SK-N-SH (cell line): ENCODE measurements around the gene TBX18.

Experiments
- CHD2 ChIP-seq: fragments of 150-350 bp; IDR thresholded peaks from 2 replicates; pipeline ENCODE4 v1.6.1; 2018; ENCODE audit warnings: low read length; ENCODE audit not compliant: partially characterized antibody
- CTCF ChIP-seq: fragments of 200-600 bp; sonication (generic); IDR thresholded peaks from 2 replicates; pipeline ENCODE4 v1.6.1; 2017; ENCODE audit warnings: antibody characterized with exemption, mild to moderate bottlenecking, moderate library complexity
- EP300 ChIP-seq, 2 experiments: IDR thresholded peaks; 2 replicates each; pipeline versions ENCODE4 v1.4.0 to v1.6.1; 2012; ENCODE audit warnings: borderline replicate concordance in 1 of 2, low read depth in 1 of 2, low read length in 1 of 2
- EZH2phosphoT487 ChIP-seq: fragments of 200-600 bp; sonication (generic); IDR thresholded peaks from 2 replicates; pipeline ENCODE4 v1.6.1; 2017; ENCODE audit warnings: low read depth, mixed run types, mild to moderate bottlenecking, antibody characterized with exemption, moderate library complexity, borderline replicate concordance
- JUND ChIP-seq: IDR thresholded peaks from 2 replicates; pipeline ENCODE4 v1.4.0; 2012
- MXI1 ChIP-seq: IDR thresholded peaks from 2 replicates; pipeline ENCODE4 v1.6.1; 2012; ENCODE audit warnings: mild to moderate bottlenecking, low read depth, low read length, improper control_type of control experiment
- NFIC ChIP-seq: IDR thresholded peaks from 2 replicates; pipeline ENCODE4 v1.4.0; 2012; ENCODE audit warnings: borderline replicate concordance
- NRF1 ChIP-seq: IDR thresholded peaks from 2 replicates; pipeline ENCODE4 v1.6.1; 2012; ENCODE audit warnings: low read depth, mild to moderate bottlenecking, low read length
- POLR2AphosphoS5 ChIP-seq: IDR thresholded peaks from 2 replicates; pipeline ENCODE4 v1.6.1; 2012; ENCODE audit warnings: low read depth, low read length
- TAF1 ChIP-seq: IDR thresholded peaks from 2 replicates; pipeline ENCODE4 v1.6.1; 2012; ENCODE audit warnings: low read depth, mild to moderate bottlenecking, low read length, moderate library complexity, borderline replicate concordance
- TEAD4 ChIP-seq: IDR thresholded peaks from 2 replicates; pipeline ENCODE4 v1.4.0; 2012; ENCODE audit warnings: mild to moderate bottlenecking, borderline replicate concordance; ENCODE audit not compliant: insufficient read depth
- USF2 ChIP-seq: fragments of 150-350 bp; IDR thresholded peaks from 2 replicates; pipeline ENCODE4 v1.6.1; 2017; ENCODE audit warnings: antibody characterized with exemption, low read length, low read depth, borderline replicate concordance
- YY1 ChIP-seq: IDR thresholded peaks from 2 replicates; pipeline ENCODE4 v1.4.0; 2012; ENCODE audit warnings: low read depth, mild to moderate bottlenecking

- TF ChIP-seq CTCF (no peak), POLR2AphosphoS5 (no peak), YY1 (no peak), JUND (no peak), EP300 (IDR thresholded peaks at IDR 0.05; ENCODE audit: borderline replicate concordance in 1 of 2, low read depth in 1 of 2, low read length in 1 of 2) (no peak), EZH2phosphoT487 (no peak), NFIC (no peak), NRF1 (no peak), TAF1 (no peak), CHD2 (no peak), USF2 (no peak), TEAD4 (no peak), MXI1 (no peak)
Measured at GRCh38 chr6:84808491-84809061, 44.2 kb upstream of the TBX18 start.
